Loucy (cell line): ENCODE measurements around the gene MCF2L2.

Experiments used
- H2AFZ ChIP-seq: fragments of 200-600 bp; sonication (generic); 2 replicates; pipeline ENCODE4 v1.6.0; 2016; ENCODE audit warnings: antibody characterized with exemption, mild to moderate bottlenecking, low read length, moderate library complexity
- H3F3A ChIP-seq: fragments of 200-600 bp; 2 replicates; pipeline ENCODE4 v1.6.0; 2016; ENCODE audit warnings: antibody characterized with exemption, low read depth, mild to moderate bottlenecking
- H3K27me3 ChIP-seq: fragments of 200-600 bp; sonication (generic); 2 replicates; pipeline ENCODE4 v1.6.1; 2014; ENCODE audit warnings: low read length, mild to moderate bottlenecking; ENCODE audit not compliant: insufficient read depth, poor library complexity, severe bottlenecking
- H3K36me3 ChIP-seq: fragments of 200-600 bp; sonication (generic); 2 replicates; pipeline ENCODE4 v1.6.1; 2016; ENCODE audit warnings: low read length; ENCODE audit not compliant: insufficient read depth
- H3K4me1 ChIP-seq: fragments of 200-600 bp; sonication (generic); 2 replicates; pipeline ENCODE4 v1.5.1; 2014; ENCODE audit warnings: low read length, mild to moderate bottlenecking; ENCODE audit not compliant: insufficient read depth, poor library complexity, severe bottlenecking
- H3K4me2 ChIP-seq: fragments of 200-600 bp; sonication (generic); 2 replicates; pipeline ENCODE4 v1.6.0; 2014; ENCODE audit warnings: antibody characterized with exemption, low read length, low read depth, mild to moderate bottlenecking; ENCODE audit not compliant: poor library complexity, severe bottlenecking
- H3K4me3 ChIP-seq: fragments of 200-600 bp; sonication (generic); 2 replicates; pipeline ENCODE4 v1.5.1; 2014; ENCODE audit warnings: low read length, mild to moderate bottlenecking, mixed read lengths; ENCODE audit not compliant: poor library complexity, severe bottlenecking
- H3K79me2 ChIP-seq: fragments of 200-600 bp; sonication (generic); 2 replicates; pipeline ENCODE4 v1.6.1; 2014; ENCODE audit warnings: low read length; ENCODE audit not compliant: insufficient read depth
- H3K9ac ChIP-seq: fragments of 200-600 bp; sonication (generic); 2 replicates; pipeline ENCODE4 v1.6.0; 2014; ENCODE audit warnings: mild to moderate bottlenecking, low read depth, low read length, moderate library complexity; ENCODE audit not compliant: poor library complexity, severe bottlenecking
- H3K9me2 ChIP-seq: fragments of 200-600 bp; sonication (generic); replicated peaks from 2 replicates; pipeline ENCODE4 v1.6.1; 2016; ENCODE audit warnings: low read depth, low read length, mixed read lengths
- H3K9me3 ChIP-seq: fragments of 200-600 bp; sonication (generic); 2 replicates; pipeline ENCODE4 v1.6.1; 2014; ENCODE audit warnings: mild to moderate bottlenecking, antibody characterized with exemption, low read length, low read depth; ENCODE audit not compliant: insufficient read depth
- H4K20me1 ChIP-seq: fragments of 200-600 bp; sonication (generic); 2 replicates; pipeline ENCODE4 v1.6.0; 2014; ENCODE audit warnings: antibody characterized with exemption, low read length, mild to moderate bottlenecking; ENCODE audit not compliant: insufficient read depth, poor library complexity, severe bottlenecking
- CTCF ChIP-seq: fragments of 200-600 bp; sonication (generic); conservative IDR thresholded peaks from 2 replicates; pipeline ENCODE4 v1.5.1; 2014; ENCODE audit warnings: mild to moderate bottlenecking, antibody characterized with exemption, low read length
- EZH2phosphoT487 ChIP-seq: fragments of 200-600 bp; IDR thresholded peaks from 2 replicates; pipeline ENCODE4 v1.6.1; 2018; ENCODE audit warnings: antibody characterized with exemption, mild to moderate bottlenecking, moderate library complexity, borderline replicate concordance

Gene MCF2L2

GRCh38 chr3:183369117-183369516 is 59.3 kb downstream of the MCF2L2 start:
- H3F3A ChIP-seq, result no peaks in the 10 kb centered on the region
- H4K20me1 ChIP-seq, result no peaks in the 10 kb centered on the region
- H3K36me3 ChIP-seq, result no peaks in the 10 kb centered on the region
- H3K9me3 ChIP-seq, result no peaks in the 10 kb centered on the region
- no peak overlapping the region for H2AFZ ChIP-seq
- H3K4me1 ChIP-seq, result no peaks in the 10 kb centered on the region
- no peak overlapping the region for H3K9ac ChIP-seq
- H3K79me2 ChIP-seq, result no peaks in the 10 kb centered on the region
- H3K9me2 ChIP-seq, result no peaks in the 10 kb centered on the region
- no peak overlapping the region for H3K4me2 ChIP-seq
- TF ChIP-seq EZH2phosphoT487 (no peak), CTCF (no peak)
- H3K4me3 ChIP-seq, result no peak overlapping the region
- no peaks in the 10 kb centered on the region for H3K27me3 ChIP-seq

- Histone ChIP-seq H3K9ac (no peak overlapping the region), H3K4me1 (no peaks in the 10 kb centered on the region), H3K36me3 (no peaks in the 10 kb centered on the region), H3F3A (no peaks in the 10 kb centered on the region), H3K9me2 (no peaks in the 10 kb centered on the region), H3K4me2 (no peak overlapping the region), H3K9me3 (no peaks in the 10 kb centered on the region), H3K27me3 (no peaks in the 10 kb centered on the region), H3K79me2 (no peaks in the 10 kb centered on the region), H3K4me3 (no peak overlapping the region), H2AFZ (no peak overlapping the region), H4K20me1 (no peaks in the 10 kb centered on the region)
- TF ChIP-seq CTCF (no peak), EZH2phosphoT487 (no peak)
These were observed 67.3 kb downstream of the MCF2L2 start for GRCh38 chr3:183360971-183361624.

- no peaks in the 10 kb centered on the region for H3F3A ChIP-seq
- no peaks in the 10 kb centered on the region for H3K4me1 ChIP-seq
- no peak overlapping the region for H3K4me3 ChIP-seq
- no peaks in the 10 kb centered on the region for H3K9me3 ChIP-seq
- H2AFZ ChIP-seq, result no peak overlapping the region
- H3K36me3 ChIP-seq, result no peaks in the 10 kb centered on the region
- no peaks in the 10 kb centered on the region for H3K27me3 ChIP-seq
- H3K9ac ChIP-seq, result no peak overlapping the region
- H3K4me2 ChIP-seq, result no peak overlapping the region
- no peaks in the 10 kb centered on the region for H3K9me2 ChIP-seq
- TF ChIP-seq CTCF, result no peak
- no peak for TF ChIP-seq EZH2phosphoT487
- H4K20me1 ChIP-seq, result no peaks in the 10 kb centered on the region
- H3K79me2 ChIP-seq, result no peaks in the 10 kb centered on the region
These were observed 69.4 kb downstream of the MCF2L2 start for GRCh38 chr3:183359036-183359435.
